C4-2B (cell line): ENCODE data around the gene CALML4.
"Not testable (repeated sequence)": the region's sequence is repeated elsewhere in the genome, so short reads cannot be mapped to it uniquely, and the experiment has no call there.

Experiments used
- CTCF ChIP-seq: fragments of 450-650 bp; conservative IDR thresholded peaks from 2 replicates; pipeline ENCODE4 v1.5.1; 2017; ENCODE audit warnings: mild to moderate bottlenecking
- ZFX ChIP-seq: fragments of 450-650 bp; IDR thresholded peaks from 2 replicates; pipeline ENCODE4 v1.6.1; 2017

GRCh38 chr15:68234520-68234919, 29.4 kb upstream of the CALML4 start:
- TF ChIP-seq CTCF, ZFX: not testable (repeated sequence)
